Measurements from ENCODE around the gene TMED9.

The TMED9 gene

GRCh38 chr5:177608243-177609075 lies 16.5 kb downstream of the TMED9 start:
- DNase-seq (ENCODE audit: low read depth) = no peak
- no peak overlapping the region for H3K4me3 ChIP-seq (ENCODE audit: low read length)
- no peak for TF ChIP-seq CTCF (IDR thresholded peaks at IDR 0.05; ENCODE audit: insufficient read depth, low read depth, low read length, missing control alignments)

- H3K4me3 ChIP-seq (ENCODE audit: low read length) = no peak overlapping the region
- no peak for TF ChIP-seq CTCF (IDR thresholded peaks at IDR 0.05; ENCODE audit: insufficient read depth, low read depth, low read length, missing control alignments)
- DNase-seq (ENCODE audit: low read depth) = no peak
Measured at GRCh38 chr5:177609076-177610059, 17.4 kb downstream of the TMED9 start.

- H3K4me3 ChIP-seq (ENCODE audit: low read length) = no peak overlapping the region
- no peak for TF ChIP-seq CTCF (IDR thresholded peaks at IDR 0.05; ENCODE audit: insufficient read depth, low read depth, low read length, missing control alignments)
- DNase-seq (ENCODE audit: low read depth) = no peak
Measured at GRCh38 chr5:177610131-177610769, 18.2 kb downstream of the TMED9 start.

- DNase-seq (ENCODE audit: low read depth) = no peak
- no peak for TF ChIP-seq CTCF (IDR thresholded peaks at IDR 0.05; ENCODE audit: insufficient read depth, low read depth, low read length, missing control alignments)
- H3K4me3 ChIP-seq (ENCODE audit: low read length) = no peak overlapping the region
Measured at GRCh38 chr5:177610770-177611445, 18.9 kb downstream of the TMED9 start.

- H3K4me3 ChIP-seq (ENCODE audit: low read length) = no peak overlapping the region
- TF ChIP-seq CTCF (IDR thresholded peaks at IDR 0.05; ENCODE audit: insufficient read depth, low read depth, low read length, missing control alignments) = no peak
- DNase-seq (ENCODE audit: low read depth) = no peak
Measured at GRCh38 chr5:177611446-177612214, 19.6 kb downstream of the TMED9 start.
